HFF-Myc (cell line): Measurements from ENCODE around the gene FBLN1.
"Not testable (repeated sequence)": the region's sequence is repeated elsewhere in the genome, so short reads cannot be mapped to it uniquely, and the experiment has no call there.

ENCODE experiments used
- DNase-seq: peaks from one replicate; pipeline ENCODE4 v3.0.0-alpha.2; 2011; ENCODE audit warnings: low read depth; ENCODE audit errors: extremely low read depth
- H3K4me3 ChIP-seq: replicated peaks from 2 replicates; pipeline ENCODE4 v1.5.1; 2011; ENCODE audit warnings: low read depth, mild to moderate bottlenecking, control low read depth, low read length
- TF ChIP-seq, protein P1 (sequence below): IDR thresholded peaks from 2 replicates; pipeline ENCODE4 v1.5.1; 2012; ENCODE audit warnings: mild to moderate bottlenecking, low read depth, low read length, control low read depth; ENCODE audit errors: missing control alignments

The FBLN1 gene

GRCh38 chr22:45554040-45554406 is 51.3 kb downstream of the FBLN1 start:
- TF ChIP-seq, protein P1, sequence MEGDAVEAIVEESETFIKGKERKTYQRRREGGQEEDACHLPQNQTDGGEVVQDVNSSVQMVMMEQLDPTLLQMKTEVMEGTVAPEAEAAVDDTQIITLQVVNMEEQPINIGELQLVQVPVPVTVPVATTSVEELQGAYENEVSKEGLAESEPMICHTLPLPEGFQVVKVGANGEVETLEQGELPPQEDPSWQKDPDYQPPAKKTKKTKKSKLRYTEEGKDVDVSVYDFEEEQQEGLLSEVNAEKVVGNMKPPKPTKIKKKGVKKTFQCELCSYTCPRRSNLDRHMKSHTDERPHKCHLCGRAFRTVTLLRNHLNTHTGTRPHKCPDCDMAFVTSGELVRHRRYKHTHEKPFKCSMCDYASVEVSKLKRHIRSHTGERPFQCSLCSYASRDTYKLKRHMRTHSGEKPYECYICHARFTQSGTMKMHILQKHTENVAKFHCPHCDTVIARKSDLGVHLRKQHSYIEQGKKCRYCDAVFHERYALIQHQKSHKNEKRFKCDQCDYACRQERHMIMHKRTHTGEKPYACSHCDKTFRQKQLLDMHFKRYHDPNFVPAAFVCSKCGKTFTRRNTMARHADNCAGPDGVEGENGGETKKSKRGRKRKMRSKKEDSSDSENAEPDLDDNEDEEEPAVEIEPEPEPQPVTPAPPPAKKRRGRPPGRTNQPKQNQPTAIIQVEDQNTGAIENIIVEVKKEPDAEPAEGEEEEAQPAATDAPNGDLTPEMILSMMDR, result no peak
- no peak overlapping the region for H3K4me3 ChIP-seq
- no peak for DNase-seq

GRCh38 chr22:45554861-45555260 is 52.2 kb downstream of the FBLN1 start:
- DNase-seq, result no peak
- H3K4me3 ChIP-seq, result no peak overlapping the region
- TF ChIP-seq, protein P1, result no peak

DNA sequence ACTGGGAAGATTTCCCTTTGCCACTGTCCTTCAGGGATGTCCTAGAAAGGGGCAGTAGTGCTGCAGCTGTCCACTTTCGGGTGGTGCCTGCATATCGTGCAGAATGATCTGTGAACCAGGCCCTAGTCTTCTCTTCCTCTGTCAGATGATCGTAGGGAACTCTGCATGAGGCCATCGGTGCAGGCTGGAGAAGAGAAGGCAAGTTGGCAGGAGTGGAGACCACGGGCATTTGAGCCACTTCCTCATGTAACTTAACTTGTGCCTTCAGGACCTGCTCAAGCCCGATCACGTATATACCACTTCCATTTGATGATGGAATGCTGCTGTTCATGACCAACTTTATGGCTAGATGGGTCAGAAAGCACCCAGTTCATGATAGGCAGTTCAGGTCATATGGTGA is 55.2 kb downstream of the FBLN1 start:
- DNase-seq, H3K4me3 ChIP-seq: not testable (repeated sequence)

DNA sequence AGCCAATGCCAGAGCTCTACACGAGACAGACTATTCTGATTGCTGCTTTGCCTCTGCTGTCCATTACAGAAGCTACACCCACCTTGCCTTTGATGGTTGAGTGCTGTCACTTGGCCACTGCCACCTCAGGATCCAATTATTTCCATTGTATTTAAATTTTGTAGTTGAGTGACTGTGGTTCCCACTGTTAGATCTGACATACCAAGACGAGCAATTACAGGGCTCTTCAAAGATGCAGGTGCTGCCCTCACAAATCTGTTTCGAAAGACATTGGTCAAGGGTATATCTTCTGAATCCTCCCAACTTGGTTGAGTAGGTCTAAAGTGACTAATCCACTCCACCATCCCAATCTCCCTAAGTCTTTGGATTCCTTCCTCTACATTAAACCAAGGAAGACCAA is 57.4 kb downstream of the FBLN1 start:
- not testable (repeated sequence) for H3K4me3 ChIP-seq, DNase-seq

- not testable (repeated sequence) for H3K4me3 ChIP-seq, DNase-seq
These were observed 58.1 kb downstream of the FBLN1 start for GRCh38 chr22:45560761-45561160.

- TF ChIP-seq, protein P1, result no peak
- DNase-seq, result no peak
These were observed 59.4 kb downstream of the FBLN1 start for GRCh38 chr22:45562102-45562501.

GRCh38 chr22:45562537-45563361 is 60.1 kb downstream of the FBLN1 start:
- H3K4me3 ChIP-seq, result no peak overlapping the region

More at GRCh38 chr22:45562102-45562501, 59.4 kb downstream of the FBLN1 start:
- H3K4me3 ChIP-seq, result no peak overlapping the region

DNA sequence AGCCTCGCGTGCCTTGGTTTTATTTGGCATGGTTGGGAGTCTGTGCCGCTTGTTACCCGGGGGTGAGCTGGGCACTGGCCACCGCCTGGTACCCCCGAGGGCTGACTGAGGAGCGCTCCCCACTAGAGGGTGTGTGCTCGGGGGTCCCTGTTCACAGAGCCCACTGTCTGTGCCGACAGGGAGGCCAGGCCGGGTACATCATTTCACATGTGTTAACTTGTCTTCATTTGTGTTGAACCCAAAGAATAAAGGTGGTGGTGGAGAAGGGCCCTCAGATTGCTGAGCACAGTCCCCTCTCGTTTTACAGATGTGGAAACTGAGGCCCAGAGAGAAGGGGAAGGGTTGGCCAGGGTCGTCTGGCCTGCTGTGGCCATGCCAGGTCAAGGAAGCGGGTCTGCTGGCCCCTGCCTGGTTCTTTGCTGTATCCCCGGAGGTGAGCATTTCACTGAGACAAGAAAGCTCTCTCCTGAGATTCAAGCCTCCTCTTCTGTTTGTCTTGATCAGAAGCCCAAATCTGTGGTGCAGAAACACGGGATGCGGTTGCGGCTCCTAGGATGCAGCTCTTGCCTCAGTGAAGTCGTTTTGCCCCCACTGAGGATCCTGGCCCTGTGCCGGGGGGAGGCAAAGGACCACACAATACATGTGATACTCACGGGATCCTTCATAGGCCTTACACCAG is 60.8 kb downstream of the FBLN1 start:
- TF ChIP-seq, protein P1, result no peak
- H3K4me3 ChIP-seq, result no peak overlapping the region
- no peak for DNase-seq

More at GRCh38 chr22:45562537-45563361, 60.1 kb downstream of the FBLN1 start:
- DNase-seq, result no peak
- TF ChIP-seq, protein P1, result no peak
